Spleen (tissue), 11 donors: ENCODE measurements around the gene EIF3F. TPM values are rescaled to one million over a fixed set of nuclear protein-coding genes. Genes with fewer than 3 reads are reported as not detected.
A peak's percentile ranks its signal among the peaks of the same experiment; 100 is the strongest.

Source experiments
- DNase-seq: peaks from one replicate; pipeline ENCODE4 v3.0.0-alpha.2; 2020
- H3K27ac ChIP-seq, 8 donors: fragments of 200-600 bp; sonication (generic) in 7 of 8; 1 replicate in 4 of 8; 2 replicates in 4 of 8; pipeline versions ENCODE4 v1.5.0 to v1.8.0; 2016 to 2021; ENCODE audit warnings: inconsistent platforms in 4 of 8, mild to moderate bottlenecking in 4 of 8, moderate library complexity in 1 of 8
- H3K27me3 ChIP-seq, 7 donors: fragments of 200-600 bp; sonication (generic) in 6 of 7; replicated peaks in 1 of 7; 1 replicate in 4 of 7; 2 replicates in 3 of 7; pipeline versions ENCODE4 v1.5.0 to v1.8.0; 2016 to 2021; ENCODE audit warnings: inconsistent platforms in 3 of 7, mild to moderate bottlenecking in 1 of 7
- H3K36me3 ChIP-seq, 6 donors: fragments of 200-600 bp; sonication (generic) in 5 of 6; 1 replicate in 4 of 6; 2 replicates in 2 of 6; pipeline versions ENCODE4 v1.5.0 to v1.8.0; 2016 to 2021; ENCODE audit warnings: inconsistent platforms in 2 of 6
- H3K4me1 ChIP-seq, 6 donors: fragments of 200-600 bp; sonication (generic) in 5 of 6; 1 replicate in 3 of 6; 2 replicates in 3 of 6; pipeline versions ENCODE4 v1.5.0 to v1.8.0; 2016 to 2021; ENCODE audit warnings: inconsistent platforms in 3 of 6
- H3K4me3 ChIP-seq, 8 donors: fragments of 200-600 bp; sonication (generic) in 7 of 8; 1 replicate in 4 of 8; 2 replicates in 4 of 8; pipeline versions ENCODE4 v1.5.0 to v1.8.0; 2016 to 2021; ENCODE audit warnings: inconsistent platforms in 4 of 8, mild to moderate bottlenecking in 4 of 8, moderate library complexity in 2 of 8
- H3K9me3 ChIP-seq, 8 donors: fragments of 200-600 bp; sonication (generic) in 7 of 8; 1 replicate in 4 of 8; 2 replicates in 4 of 8; pipeline versions ENCODE4 v1.5.0 to v1.8.0; 2016 to 2021; ENCODE audit warnings: inconsistent platforms in 4 of 8
- POLR2A ChIP-seq, 3 donors: fragments of 450-650 bp; IDR thresholded peaks; one replicate each; pipeline ENCODE4 v1.5.1; 2017; ENCODE audit warnings: antibody characterized with exemption in 3 of 3, mild to moderate bottlenecking in 1 of 3
- POLR2AphosphoS5 ChIP-seq, 3 donors: sonication (generic); formaldehyde crosslinking; IDR thresholded peaks; one replicate each; pipeline ENCODE4 v1.5.1; 2017; ENCODE audit warnings: antibody characterized with exemption in 3 of 3
- WGBS, 5 donors: extraction: QIAGEN DNeasy Blood & Tissue Kit in 3 of 5; methylation state at CpG; one replicate each; pipeline versions ENCODE4 v1.1.5 to v1.1.7; 2013 to 2018; 5-methylcytosine and 5-hydroxymethylcytosine counted together
- intact Hi-C: fragments of 100-400 bp; cut with DNase I; formaldehyde crosslinking; loops from one replicate; pipeline ENCODE4 v1.15.0; 2023; ENCODE audit warnings: low total_unique reads
- polyA plus RNA-seq, 3 donors: library from polyadenylated mRNA; stranded (reverse); fragments of 200-250 nt; gene quantifications; one replicate each; pipeline ENCODE4 v1.2.1, GENCODE V29; 2013
- total RNA-seq, 7 donors: library from RNA; depleted of rRNA in 3 of 7; stranded (reverse); fragments of >200 nt in 3 of 7; fragmentation: NEBNext Ultra II Directional in 4 of 7; extraction: Animal tissue kit (Norgen Biotek cat#: 25700) in 4 of 7; gene quantifications; one replicate each; pipeline versions ENCODE4 v1.1.0 to v1.2.1, GENCODE V29; 2016 to 2021
- TF ChIP-seq, protein P1 (sequence below), 11 experiments: fragments of 200-600 bp in 7 of 11; fragments of 450-650 bp in 4 of 11; sonication (generic) in 4 of 11; IDR thresholded peaks in 8 of 11; conservative IDR thresholded peaks in 3 of 11; 1 replicate in 7 of 11; 2 replicates in 4 of 11; pipeline versions ENCODE4 v1.4.0 to v1.8.0; 2016 to 2021; ENCODE audit warnings: antibody characterized with exemption in 11 of 11, inconsistent platforms in 4 of 11, mild to moderate bottlenecking in 1 of 11
- donor health status: healthy with polysubstance abuse.
- donor health status: DM: no; HTN: no; CAD: no; lungs with moderate emphysema.
- donor health status: DM: no; HTN: no; CAD: no.
- donor health status: Bipolar disorder and iron deficiency.
- donor health status: healthy.
- donor health status: DM: no; HTN: no; CAD: no.
- donor health status: DM: yes; HTN: yes; CAD: no.

EIF3F gene
- total and polyA plus RNA-seq, 10 donors, result 189 to 437 (median 216) TPM

DNA sequence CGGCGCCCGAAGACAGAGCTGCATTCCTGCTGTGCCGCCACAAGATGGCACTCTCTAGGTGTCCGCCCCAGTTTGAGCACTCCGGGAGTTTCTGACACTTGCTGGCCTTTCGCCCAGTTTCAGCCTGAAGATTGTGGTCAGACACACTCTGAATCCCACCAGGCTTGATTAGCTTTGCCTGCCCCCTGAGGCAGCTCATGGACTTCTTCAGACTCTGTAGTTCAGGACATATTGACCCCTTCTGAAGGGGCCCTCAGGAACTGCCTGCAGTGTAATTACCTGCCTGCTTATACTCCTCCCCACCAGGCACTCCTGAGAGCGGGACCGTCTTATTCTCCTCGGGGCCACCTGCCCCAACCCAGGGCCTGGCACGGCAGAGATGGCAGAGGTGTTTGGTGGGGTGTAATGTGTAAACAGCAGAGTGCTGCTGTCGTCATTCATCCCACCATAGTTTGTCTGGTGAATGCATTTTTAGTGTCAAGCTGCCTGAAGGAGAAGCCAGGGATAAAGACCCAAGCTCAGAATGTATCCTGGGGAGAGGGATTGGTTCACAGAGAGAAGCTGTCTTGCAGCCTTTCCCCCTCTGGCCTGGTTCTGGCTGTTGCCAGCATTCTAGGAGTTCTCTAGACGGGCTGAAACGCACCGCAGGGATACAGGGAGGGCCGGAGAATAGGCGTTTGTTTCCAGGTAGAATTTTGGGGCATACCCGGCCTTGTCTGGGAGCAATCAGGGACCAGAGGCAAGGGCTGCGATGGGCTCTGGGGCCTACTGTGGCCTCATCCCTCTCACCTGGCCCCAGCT, 46.4 kb downstream of the EIF3F start:
- TF ChIP-seq, protein P1, sequence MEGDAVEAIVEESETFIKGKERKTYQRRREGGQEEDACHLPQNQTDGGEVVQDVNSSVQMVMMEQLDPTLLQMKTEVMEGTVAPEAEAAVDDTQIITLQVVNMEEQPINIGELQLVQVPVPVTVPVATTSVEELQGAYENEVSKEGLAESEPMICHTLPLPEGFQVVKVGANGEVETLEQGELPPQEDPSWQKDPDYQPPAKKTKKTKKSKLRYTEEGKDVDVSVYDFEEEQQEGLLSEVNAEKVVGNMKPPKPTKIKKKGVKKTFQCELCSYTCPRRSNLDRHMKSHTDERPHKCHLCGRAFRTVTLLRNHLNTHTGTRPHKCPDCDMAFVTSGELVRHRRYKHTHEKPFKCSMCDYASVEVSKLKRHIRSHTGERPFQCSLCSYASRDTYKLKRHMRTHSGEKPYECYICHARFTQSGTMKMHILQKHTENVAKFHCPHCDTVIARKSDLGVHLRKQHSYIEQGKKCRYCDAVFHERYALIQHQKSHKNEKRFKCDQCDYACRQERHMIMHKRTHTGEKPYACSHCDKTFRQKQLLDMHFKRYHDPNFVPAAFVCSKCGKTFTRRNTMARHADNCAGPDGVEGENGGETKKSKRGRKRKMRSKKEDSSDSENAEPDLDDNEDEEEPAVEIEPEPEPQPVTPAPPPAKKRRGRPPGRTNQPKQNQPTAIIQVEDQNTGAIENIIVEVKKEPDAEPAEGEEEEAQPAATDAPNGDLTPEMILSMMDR (IDR thresholded peaks at IDR 0.05 in 8 of 11, conservative IDR thresholded peaks at IDR 0.05 in 3 of 11), result peak; percentile 27 to 91 (median 84)
- TF ChIP-seq POLR2AphosphoS5 (IDR thresholded peaks at IDR 0.05), result no peak
- intact Hi-C loops, result loop anchor here (10.0 kb wide), 1 partner anchor 61 kb away; no protein-coding TSS in a partner anchor

DNA sequence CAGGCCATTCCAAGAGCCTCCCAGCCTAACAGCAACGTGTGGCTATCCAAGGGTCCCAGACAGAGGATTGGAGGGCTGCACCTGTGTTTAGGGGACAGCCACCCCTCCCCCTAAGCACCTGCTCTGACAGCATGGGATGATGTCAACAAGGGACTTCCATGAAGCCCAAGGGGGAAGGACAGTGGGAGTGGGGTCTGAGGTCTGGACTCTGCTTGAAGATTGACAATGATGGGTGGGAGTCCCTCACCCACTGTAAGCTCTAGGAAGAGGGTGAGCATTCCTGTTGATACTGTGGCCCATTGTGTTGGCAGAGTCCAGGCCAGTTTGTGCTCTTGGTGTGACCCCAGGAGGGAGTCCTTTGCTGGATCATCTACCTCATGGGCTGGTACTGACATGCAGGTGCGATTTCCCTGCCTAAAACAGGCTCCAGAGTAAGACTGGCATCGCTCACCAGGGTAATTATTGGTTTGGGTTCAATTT, 47.0 kb downstream of the EIF3F start:
- Histone ChIP-seq H3K36me3 (no peaks in the 10 kb centered on the region), H3K4me3 (no peak overlapping the region), H3K4me1 (peaks cover 4 to 9% (median 8%) of the 10 kb centered on the region in 6 donors), H3K27me3 (peaks cover 0 to 45% (median 15%) of the 10 kb centered on the region in 7 donors), H3K27ac (no peak overlapping the region), H3K9me3 (no peaks in the 10 kb centered on the region)
- 77 to 88% (median 85%) methylated on average over 3 of the region's 3 CpGs for WGBS, 5 donors
- intact Hi-C loops, result loop anchor here (10.0 kb wide), 1 partner anchor 61 kb away; no protein-coding TSS in a partner anchor
- no peak for DNase-seq
- TF ChIP-seq POLR2AphosphoS5 (IDR thresholded peaks at IDR 0.05) (no peak), POLR2A (IDR thresholded peaks at IDR 0.05) (no peak)
- TF ChIP-seq, protein P1 (IDR thresholded peaks at IDR 0.05 in 8 of 11, conservative IDR thresholded peaks at IDR 0.05 in 3 of 11), result no peak

More for the DNA sequence above, 46.4 kb downstream of the EIF3F start:
- WGBS, 5 donors, result 48 to 55% (median 49%) methylated on average over 17 to 19 of the region's 19 CpGs
- Histone ChIP-seq H3K4me1 (peaks cover 4 to 9% (median 8%) of the 10 kb centered on the region in 6 donors), H3K4me3 (peak overlapping the region in 1 of 8 donors; percentile 33), H3K36me3 (no peaks in the 10 kb centered on the region), H3K9me3 (no peaks in the 10 kb centered on the region), H3K27me3 (peaks cover 0 to 45% (median 15%) of the 10 kb centered on the region in 7 donors), H3K27ac (no peak overlapping the region)
- DNase-seq, result peak; percentile 85

DNA sequence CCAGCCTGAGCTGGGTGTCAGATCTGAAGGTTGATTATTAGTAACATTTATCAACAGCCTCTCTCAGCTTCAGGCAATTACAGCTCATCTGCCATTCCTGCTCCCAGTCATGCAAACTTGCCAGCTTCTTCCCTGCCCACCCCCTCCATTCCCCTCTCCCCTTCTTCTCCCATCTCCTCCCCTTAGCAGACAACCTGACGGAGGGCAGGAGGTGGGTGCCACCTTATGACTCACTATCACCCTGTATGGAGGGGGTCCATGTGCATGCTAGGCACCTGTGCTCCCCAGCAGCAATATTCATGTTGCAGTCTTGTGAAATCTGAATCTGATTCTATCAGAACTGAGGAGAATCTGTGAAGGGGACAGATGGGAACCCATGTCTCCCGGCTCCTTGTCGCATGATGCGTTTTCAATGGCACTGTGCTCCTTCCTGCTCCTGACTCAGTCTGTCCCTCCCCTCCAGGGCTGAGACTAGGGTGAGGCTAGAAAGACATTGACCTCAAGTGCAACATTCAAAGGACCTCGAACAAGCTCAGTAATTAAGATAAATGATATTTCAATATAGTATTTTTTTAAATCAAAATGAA, 47.6 kb downstream of the EIF3F start:
- H3K27me3 ChIP-seq, result peaks cover 0 to 46% (median 15%) of the 10 kb centered on the region in 7 donors
- H3K4me1 ChIP-seq, result peaks cover 4 to 9% (median 8%) of the 10 kb centered on the region in 6 donors
- intact Hi-C loops, result loop anchor here (10.0 kb wide), 1 partner anchor 60 kb away; no protein-coding TSS in a partner anchor
- H3K36me3 ChIP-seq, result no peaks in the 10 kb centered on the region
- no peak overlapping the region for H3K27ac ChIP-seq
- H3K4me3 ChIP-seq, result no peak overlapping the region
- DNase-seq, result no peak
- no peak for TF ChIP-seq POLR2A (IDR thresholded peaks at IDR 0.05)
- no peak for TF ChIP-seq POLR2AphosphoS5 (IDR thresholded peaks at IDR 0.05)
- TF ChIP-seq, protein P1 (IDR thresholded peaks at IDR 0.05 in 8 of 11, conservative IDR thresholded peaks at IDR 0.05 in 3 of 11), result no peak
- H3K9me3 ChIP-seq, result no peaks in the 10 kb centered on the region
- WGBS, 5 donors, result 75 to 91% (median 81%) methylated on average over 5 of the region's 5 CpGs
